NCI-H2029 (cell line): ENCODE results near the gene MATN1.
"Not testable (repeated sequence)": the region's sequence is repeated elsewhere in the genome, so short reads cannot be mapped to it uniquely, and the experiment has no call there.

Source experiments
- DNase-seq: peaks from one replicate; lab custom pipeline; 2025; lab: John Stamatoyannopoulos, UW

MATN1 gene, protein sequence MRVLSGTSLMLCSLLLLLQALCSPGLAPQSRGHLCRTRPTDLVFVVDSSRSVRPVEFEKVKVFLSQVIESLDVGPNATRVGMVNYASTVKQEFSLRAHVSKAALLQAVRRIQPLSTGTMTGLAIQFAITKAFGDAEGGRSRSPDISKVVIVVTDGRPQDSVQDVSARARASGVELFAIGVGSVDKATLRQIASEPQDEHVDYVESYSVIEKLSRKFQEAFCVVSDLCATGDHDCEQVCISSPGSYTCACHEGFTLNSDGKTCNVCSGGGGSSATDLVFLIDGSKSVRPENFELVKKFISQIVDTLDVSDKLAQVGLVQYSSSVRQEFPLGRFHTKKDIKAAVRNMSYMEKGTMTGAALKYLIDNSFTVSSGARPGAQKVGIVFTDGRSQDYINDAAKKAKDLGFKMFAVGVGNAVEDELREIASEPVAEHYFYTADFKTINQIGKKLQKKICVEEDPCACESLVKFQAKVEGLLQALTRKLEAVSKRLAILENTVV

DNA sequence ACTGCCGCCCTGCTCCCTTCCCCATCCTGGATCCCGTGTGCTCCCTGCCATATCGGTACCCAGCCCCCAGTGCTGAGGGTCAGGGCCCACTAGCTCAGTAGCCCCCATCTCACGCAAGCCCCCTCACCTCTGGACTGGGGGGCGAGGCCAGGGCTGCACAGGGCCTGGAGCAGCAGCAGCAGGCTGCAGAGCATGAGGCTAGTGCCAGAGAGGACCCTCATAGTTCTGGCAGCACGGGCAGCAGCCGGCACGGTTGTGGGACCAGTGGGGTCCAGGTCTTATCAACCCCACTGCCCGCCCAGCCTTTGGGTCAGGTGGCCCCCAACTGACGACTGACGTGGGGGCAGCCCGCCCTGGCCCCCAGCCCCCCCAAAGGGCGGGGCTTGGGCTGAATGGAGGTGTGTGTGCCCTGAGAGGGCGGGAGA, at the start of gene MATN1:
Gene MATN1, minus strand, starts transcription at position 255 of the 425 bp plus-strand sequence. Its CDS starts 34 bp downstream, at position 221.
- DNase-seq = no peak

GRCh38 chr1:30771005-30771404, 47.6 kb upstream of the MATN1 start:
- DNase-seq = no peak

DNA sequence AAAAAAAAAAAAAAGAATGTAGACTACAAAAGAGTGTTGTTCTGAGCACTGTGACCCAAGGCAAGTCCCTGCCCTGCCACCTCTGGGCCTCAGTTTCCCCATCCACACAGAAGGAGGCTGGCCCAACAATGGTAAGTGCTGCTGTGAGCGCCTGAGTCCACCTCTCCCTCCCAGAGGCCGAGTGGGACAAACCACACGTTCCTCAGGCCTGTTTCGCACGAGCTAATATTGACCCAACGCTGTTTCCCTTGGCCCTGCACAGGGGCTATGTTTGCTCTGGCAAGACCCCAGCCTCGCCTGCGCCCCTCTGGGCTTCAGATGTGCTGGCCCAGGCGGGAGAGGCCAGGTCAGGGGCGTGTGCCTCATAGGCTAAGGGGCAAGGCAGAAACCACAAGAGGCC, 46.8 kb upstream of the MATN1 start:
- DNase-seq = no peak

DNA sequence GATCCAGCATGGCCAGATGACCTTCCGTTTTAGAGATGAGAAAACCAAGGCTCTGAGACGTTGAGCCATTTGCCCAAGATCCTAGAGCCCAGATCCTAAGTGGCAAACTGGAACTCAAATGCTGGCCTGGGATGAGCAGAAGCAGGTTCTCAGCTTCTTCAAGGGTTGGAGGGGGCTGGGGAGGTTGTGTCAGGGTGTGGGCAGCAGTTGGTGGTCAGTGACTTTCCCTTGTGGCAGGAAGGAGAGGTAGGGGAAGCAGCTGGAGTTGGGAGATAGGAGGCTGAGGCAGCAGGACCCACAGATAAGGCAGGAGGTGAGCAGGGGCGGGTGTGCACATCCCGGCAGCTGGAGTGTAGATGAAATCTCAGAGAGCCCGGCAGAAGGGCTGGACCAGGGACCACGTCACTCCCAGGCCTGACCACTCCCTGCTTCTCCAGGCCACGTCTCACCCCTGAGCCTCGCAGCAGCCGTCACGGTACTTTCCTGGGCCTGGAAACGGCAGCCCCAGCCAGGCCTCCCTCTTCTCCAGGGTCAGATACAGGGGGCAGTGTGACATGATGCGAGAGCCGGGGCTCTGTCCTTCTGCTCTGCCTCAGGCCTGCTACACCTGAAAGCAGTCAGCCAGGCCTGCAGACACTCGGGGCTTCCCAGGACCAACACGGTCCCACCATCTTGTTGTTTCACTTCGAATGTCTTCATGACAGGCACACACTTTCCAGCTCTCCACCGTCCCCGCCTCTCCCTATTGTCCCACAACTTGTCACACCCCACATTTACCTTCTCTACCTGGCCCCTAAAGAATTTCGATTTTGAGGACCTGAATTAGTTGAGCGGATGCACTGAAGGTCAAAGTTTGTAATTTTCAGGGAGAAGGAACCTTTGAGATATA, 45.7 kb upstream of the MATN1 start:
- no peak for DNase-seq

DNA sequence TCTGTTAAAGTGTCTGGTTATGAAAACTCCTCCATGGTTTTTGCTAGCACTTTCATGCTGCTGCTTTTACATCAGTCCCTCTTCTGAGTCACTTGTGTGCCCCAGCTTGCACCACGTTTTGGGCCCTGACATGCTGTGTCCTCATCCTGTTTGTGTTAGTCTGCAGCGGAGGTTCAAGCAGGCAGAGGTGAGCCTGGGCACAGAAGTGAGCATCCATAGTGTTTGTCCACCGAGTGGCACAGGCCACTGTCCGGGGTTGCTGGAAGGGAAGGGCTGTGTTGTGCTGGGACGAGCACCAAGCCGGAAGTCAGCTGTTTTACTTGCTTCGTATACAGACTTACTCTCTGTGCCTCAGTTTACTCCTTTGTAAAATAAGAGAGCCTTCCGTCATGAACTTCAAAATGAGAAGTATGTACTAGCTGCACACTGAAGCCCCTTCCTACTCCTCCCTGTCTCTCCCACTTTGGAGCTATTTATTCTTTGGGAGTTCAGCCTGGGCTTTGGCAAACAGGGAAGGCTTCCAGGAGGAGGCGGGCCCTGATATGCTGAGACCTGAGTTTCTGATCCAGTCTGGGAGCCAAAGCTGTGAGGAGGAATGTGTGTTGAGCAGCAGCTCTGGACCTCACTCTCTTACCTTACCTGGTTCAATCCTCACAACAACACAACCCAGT, 44.9 kb upstream of the MATN1 start:
- DNase-seq = no peak

DNA sequence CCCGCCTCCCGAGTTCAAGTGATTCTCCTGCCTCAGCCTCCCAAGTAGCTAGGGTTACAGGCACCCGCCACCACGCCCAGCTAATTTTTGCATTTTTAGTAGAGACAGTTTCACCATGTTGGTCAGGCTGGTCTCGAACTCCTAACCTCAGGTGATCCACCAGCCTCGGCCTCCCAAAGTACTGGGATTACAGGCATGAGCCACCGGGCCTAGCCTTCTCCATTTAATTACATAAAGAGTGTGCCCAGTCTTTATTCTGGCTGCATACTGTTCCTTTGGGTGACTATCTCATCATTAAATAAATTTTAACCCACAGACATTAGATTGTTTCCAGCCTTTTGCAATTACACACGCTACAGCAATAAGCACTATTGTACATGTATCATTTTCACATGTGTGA, 43.6 kb upstream of the MATN1 start:
- not testable (repeated sequence) for DNase-seq

- no peak for DNase-seq
Observed at GRCh38 chr1:30765556-30766434, 42.4 kb upstream of the MATN1 start.

DNA sequence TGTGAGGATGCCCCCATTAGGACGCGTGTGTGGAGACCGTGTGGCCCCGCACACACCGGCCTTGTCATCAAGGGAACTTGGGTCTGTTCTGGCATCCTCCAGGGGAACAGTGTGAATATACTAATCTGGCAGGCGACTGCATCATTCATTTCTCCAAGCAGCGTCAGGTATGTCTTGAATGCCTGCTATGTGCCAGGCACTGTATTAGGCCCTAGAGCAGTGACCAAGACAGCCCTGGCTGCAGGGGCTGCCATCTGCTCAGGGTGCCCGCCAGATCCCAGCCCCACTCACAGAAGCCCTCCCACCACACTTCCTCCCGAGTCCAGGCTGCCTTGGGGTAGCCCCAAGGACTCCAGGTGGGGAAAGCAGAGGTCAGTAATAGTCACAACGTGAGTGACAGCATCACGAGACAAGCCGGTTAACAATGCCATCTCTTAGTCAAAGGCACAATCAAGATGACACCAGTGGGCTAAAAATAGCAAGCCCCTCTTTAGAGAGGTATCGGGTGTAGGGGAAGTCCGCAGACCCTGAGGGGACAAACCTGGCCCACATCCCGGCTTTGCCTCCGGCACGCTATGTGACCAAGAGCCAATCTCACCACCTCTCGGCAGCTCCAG, 41.7 kb upstream of the MATN1 start:
- DNase-seq = no peak

DNA sequence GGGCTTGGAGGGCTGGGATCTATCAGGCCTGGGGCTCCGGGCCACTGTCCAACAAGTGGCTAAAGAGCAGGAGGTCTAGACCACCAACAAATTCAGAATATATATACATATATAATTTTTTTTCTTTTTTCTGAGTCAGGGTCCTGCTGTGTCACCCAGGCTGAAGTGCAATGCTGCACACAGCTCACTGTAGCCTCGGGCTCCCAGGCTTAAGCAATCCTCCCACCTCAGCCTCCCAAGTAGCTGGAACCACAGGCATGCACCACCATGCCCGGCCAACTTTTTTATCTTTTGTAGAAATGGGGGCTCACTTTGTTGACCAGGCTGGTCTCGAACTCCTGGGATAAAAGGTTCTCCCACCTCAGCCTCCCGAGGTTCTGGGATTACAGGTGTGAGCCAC, 41.0 kb upstream of the MATN1 start:
- no peak for DNase-seq

DNA sequence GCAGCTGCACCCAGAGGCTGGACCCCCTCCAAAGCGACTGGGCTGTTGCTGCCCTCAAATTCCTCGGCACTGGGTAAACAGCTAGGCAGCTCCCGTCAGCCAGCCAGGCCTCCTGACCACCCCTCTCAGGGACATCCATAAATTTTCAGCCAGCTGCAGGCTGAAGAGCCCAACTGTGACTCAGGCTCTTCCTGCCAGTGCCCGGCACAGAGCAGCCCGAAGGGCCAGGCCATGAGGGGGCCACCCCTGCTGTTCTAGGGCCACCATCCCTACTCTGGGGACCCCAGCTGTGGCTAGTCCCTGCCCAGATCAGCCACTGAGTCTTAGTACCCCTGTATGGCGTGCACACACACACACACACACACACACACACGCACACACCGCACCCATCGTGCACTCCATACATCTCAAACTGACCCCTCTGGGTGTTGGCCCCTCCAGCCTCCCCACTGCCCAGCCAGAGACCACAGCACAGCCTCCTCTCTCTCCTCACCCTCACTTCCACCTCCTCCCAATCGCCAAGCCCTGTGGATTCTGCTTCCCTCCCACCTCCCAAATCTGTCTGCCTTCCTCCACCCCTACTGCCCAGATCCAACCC, 40.4 kb upstream of the MATN1 start:
- DNase-seq = no peak

DNA sequence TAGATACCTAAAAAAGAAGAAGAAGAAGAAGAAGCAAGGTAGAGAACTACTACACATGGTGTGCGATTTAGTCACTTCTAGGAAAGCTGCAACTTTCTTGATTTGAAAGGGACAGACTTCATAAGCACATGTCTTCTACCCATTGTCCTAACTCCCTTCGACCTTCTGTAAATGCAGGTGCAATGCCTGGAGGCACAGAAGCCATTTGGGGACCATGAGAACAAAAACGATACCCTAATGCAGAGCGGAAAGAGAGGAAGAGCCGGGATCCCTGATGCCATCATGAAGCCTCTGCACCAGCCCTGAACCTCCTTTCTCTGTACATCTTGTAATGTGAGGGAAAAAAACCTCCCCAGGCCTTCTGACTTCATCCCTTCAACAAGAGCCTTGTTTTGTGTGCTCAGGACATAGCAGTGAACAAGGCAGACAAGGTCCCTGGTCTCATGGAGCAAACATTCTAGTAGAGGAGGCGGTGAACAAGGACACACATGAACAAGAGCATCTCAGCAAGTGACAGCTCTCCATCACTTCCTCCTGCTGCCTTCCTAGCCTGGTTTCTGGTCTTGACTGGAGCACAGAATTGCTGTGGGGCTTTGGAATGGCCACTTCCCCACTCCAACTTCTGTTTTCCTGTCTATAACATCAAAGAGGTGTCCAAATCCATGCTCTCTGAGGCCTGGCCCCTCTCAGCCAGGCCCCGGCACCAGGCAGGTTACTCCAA, 39.7 kb upstream of the MATN1 start:
- no peak for DNase-seq

GRCh38 chr1:30762152-30762929, 39.0 kb upstream of the MATN1 start:
- DNase-seq = no peak

- DNase-seq = no peak
Observed at GRCh38 chr1:30761381-30762151, 38.2 kb upstream of the MATN1 start.

- DNase-seq = no peak
Observed at GRCh38 chr1:30760596-30761324, 37.4 kb upstream of the MATN1 start.

DNA sequence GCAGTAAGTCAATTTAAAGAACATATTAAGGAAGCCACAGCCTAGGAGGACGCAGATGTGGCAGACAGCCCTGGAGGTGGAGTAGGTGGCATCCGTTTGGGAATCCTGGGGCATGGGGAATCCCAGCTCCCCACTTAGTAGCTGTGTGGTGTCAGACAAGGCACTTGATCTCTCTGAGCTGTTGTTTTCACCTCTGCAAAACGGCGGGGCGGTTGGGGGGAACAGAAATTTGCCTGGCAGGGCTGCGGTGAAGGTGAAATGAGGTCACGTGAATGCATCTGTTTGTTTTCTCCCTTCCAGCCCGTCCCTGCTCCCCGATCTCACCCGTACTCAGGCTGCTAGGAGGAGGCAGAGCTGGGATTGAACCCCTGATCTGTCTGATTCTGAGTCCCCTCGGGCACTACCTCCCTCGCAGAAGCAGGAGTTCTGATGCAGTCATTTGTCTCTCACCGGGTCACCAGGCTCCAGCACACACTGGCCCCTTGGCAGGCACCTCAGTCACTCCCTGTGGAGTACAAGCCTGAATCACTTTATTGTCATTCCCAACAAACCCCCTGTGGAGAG, 36.4 kb upstream of the MATN1 start:
- no peak for DNase-seq

DNA sequence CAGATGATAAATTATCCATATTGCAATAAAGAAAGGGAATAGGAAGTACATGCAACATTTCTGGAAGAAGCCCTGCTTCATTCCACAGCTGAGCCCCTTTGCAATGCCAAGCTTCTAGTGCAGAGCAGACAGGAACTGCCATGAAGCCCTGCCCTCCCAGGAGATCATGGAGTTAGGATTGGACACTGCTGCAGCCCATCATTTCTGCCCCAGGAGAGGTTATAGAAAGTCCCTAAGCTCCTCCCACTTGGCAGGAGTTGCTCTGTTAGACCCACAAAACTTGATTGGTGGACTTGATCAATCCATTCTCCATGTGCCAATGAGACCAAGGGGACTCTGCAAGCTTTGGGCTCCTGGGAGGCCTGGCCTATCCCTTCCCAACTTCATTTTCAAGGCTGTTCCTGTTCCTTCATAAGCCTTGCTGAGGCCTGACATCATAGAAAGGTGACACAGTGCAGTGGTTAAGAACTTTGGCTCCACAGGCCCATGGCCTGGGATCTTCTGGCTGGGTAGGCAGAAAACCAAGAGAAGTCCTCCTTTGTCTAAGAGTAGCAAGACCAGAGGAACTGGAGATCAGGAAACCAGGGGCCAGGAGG, 35.5 kb upstream of the MATN1 start:
- no peak for DNase-seq
